IMR-90 (cell line): ENCODE measurements around the gene SLC2A1. TPM values are rescaled to one million over a fixed set of nuclear protein-coding genes. Genes with fewer than 3 reads are reported as not detected.

ENCODE experiments used
- ATAC-seq: fragments of 200-7000 bp; cut with Tn5 transposase; 2 replicates; pipeline ENCODE4 v1.9.1; 2020; ENCODE audit warnings: low read depth, mild to moderate bottlenecking, moderate library complexity
- BruUV-seq: library from RNA; stranded (reverse); fragments of 400-500 nt; replicated peaks from 2 replicates; lab custom pipeline; 2021; lab: Mats Ljungman, UMichigan
- CTCF ChIA-PET: fragments of 300-600 bp; formaldehyde crosslinking; extraction: SDS; loops from one replicate; lab custom pipeline; 2021; ENCODE audit warnings: antibody characterized with exemption; lab: Yijun Ruan, JAX
- POLR2A ChIA-PET: fragments of 300-600 bp; sonication (Branson Sonifier 250); formaldehyde crosslinking; loops from one replicate; lab custom pipeline; 2022; ENCODE audit warnings: antibody characterized with exemption; ENCODE audit not compliant: unreplicated experiment; lab: Charles Lee
- DNase-seq: peaks from one replicate; pipeline ENCODE4 v3.0.0; 2013
- H2AFZ ChIP-seq: replicated peaks from 2 replicates; pipeline ENCODE3; 2013; ENCODE audit warnings: low read length, mild to moderate bottlenecking; ENCODE audit not compliant: poor library complexity
- H2AK5ac ChIP-seq: 2 replicates; pipeline ENCODE4 v1.6.1; 2013; ENCODE audit warnings: low read depth, low read length, inconsistent platforms
- H2AK9ac ChIP-seq: replicated peaks from 2 replicates; pipeline ENCODE3; 2013; ENCODE audit warnings: mild to moderate bottlenecking, low read depth, low read length, moderate library complexity; ENCODE audit not compliant: poor library complexity
- H2BK120ac ChIP-seq: 2 replicates; pipeline ENCODE4 v1.6.1; 2013; ENCODE audit warnings: low read depth, low read length, inconsistent platforms
- H2BK15ac ChIP-seq: 3 replicates; pipeline ENCODE4 v1.6.1; 2013; ENCODE audit warnings: low read depth, low read length, inconsistent platforms
- H2BK20ac ChIP-seq: 2 replicates; pipeline ENCODE4 v1.6.1; 2013; ENCODE audit warnings: low read depth, mild to moderate bottlenecking, inconsistent platforms, low read length, moderate library complexity
- H2BK5ac ChIP-seq: 2 replicates; pipeline ENCODE4 v1.6.1; 2013; ENCODE audit warnings: mild to moderate bottlenecking, low read depth, low read length, inconsistent platforms; ENCODE audit not compliant: poor library complexity, severe bottlenecking
- H3K14ac ChIP-seq: replicated peaks from 2 replicates; pipeline ENCODE4 v1.6.1; 2013; ENCODE audit warnings: low read depth, low read length, inconsistent platforms
- H3K18ac ChIP-seq: 2 replicates; pipeline ENCODE4 v1.6.1; 2013; ENCODE audit warnings: low read depth, low read length, control low read depth
- H3K23ac ChIP-seq: 2 replicates; pipeline ENCODE4 v1.6.1; 2013; ENCODE audit warnings: low read depth, low read length, inconsistent platforms
- H3K27ac ChIP-seq: 2 replicates; pipeline ENCODE4 v1.5.1; 2013; ENCODE audit warnings: mild to moderate bottlenecking, control low read depth, low read length; ENCODE audit not compliant: insufficient read depth
- H3K27me3 ChIP-seq: 2 replicates; pipeline ENCODE4 v1.6.1; 2013; ENCODE audit warnings: low read length; ENCODE audit not compliant: control insufficient read depth, insufficient read depth
- H3K36me3 ChIP-seq: 2 replicates; pipeline ENCODE4 v1.6.1; 2013; ENCODE audit warnings: low read length, mixed read lengths; ENCODE audit not compliant: control insufficient read depth, insufficient read depth
- H3K4ac ChIP-seq: 2 replicates; pipeline ENCODE4 v1.6.1; 2013; ENCODE audit warnings: low read depth, low read length, inconsistent platforms
- H3K4me1 ChIP-seq: 2 replicates; pipeline ENCODE4 v1.6.1; 2013; ENCODE audit warnings: low read length, mixed read lengths; ENCODE audit not compliant: control insufficient read depth, insufficient read depth
- H3K4me2 ChIP-seq: 2 replicates; pipeline ENCODE4 v1.6.1; 2013; ENCODE audit warnings: low read depth, mild to moderate bottlenecking, control low read depth, low read length, moderate library complexity
- H3K4me3 ChIP-seq: 2 replicates; pipeline ENCODE4 v1.5.1; 2013; ENCODE audit warnings: low read depth, mild to moderate bottlenecking, control low read depth, low read length, moderate library complexity; ENCODE audit not compliant: insufficient read depth
- H3K56ac ChIP-seq: 2 replicates; pipeline ENCODE4 v1.6.1; 2013; ENCODE audit warnings: low read length, inconsistent platforms; ENCODE audit not compliant: insufficient read depth; ENCODE audit errors: extremely low read depth
- H3K79me1 ChIP-seq, 2 experiments: 2 replicates each; pipeline ENCODE4 v1.6.1; 2013; ENCODE audit warnings: low read length in 2 of 2, inconsistent platforms in 1 of 2, low read depth in 1 of 2
- H3K9ac ChIP-seq: 2 replicates; pipeline ENCODE4 v1.6.1; 2013; ENCODE audit warnings: low read depth, low read length, control low read depth
- H3K9me1 ChIP-seq: 2 replicates; pipeline ENCODE4 v1.6.1; 2013; ENCODE audit warnings: low read length, inconsistent platforms; ENCODE audit not compliant: insufficient read depth
- H3K9me3 ChIP-seq: 2 replicates; pipeline ENCODE4 v1.6.1; 2013; ENCODE audit warnings: low read length; ENCODE audit not compliant: control insufficient read depth, insufficient read depth
- H4K20me1 ChIP-seq: 2 replicates; pipeline ENCODE4 v1.6.1; 2013; ENCODE audit warnings: low read length, inconsistent platforms; ENCODE audit not compliant: insufficient read depth
- H4K5ac ChIP-seq: 2 replicates; pipeline ENCODE4 v1.6.1; 2013; ENCODE audit warnings: mild to moderate bottlenecking, low read depth, low read length, control low read depth
- H4K8ac ChIP-seq, 2 experiments: 2 replicates each; pipeline ENCODE4 v1.6.1; 2013; ENCODE audit warnings: low read depth in 2 of 2, low read length in 2 of 2, control low read depth in 1 of 2, inconsistent platforms in 1 of 2
- H4K91ac ChIP-seq: 2 replicates; pipeline ENCODE4 v1.6.1; 2013; ENCODE audit warnings: low read depth, low read length, inconsistent platforms; ENCODE audit not compliant: insufficient read depth
- BHLHE40 ChIP-seq: fragments of 150-350 bp; IDR thresholded peaks from 2 replicates; pipeline ENCODE4 v1.6.1; 2016; ENCODE audit warnings: mild to moderate bottlenecking, low read depth, low read length
- CEBPB ChIP-seq: IDR thresholded peaks from 2 replicates; pipeline ENCODE4 v1.6.1; 2012; ENCODE audit warnings: low read depth, low read length, improper control_type of control experiment
- CHD1 ChIP-seq: IDR thresholded peaks from 2 replicates; pipeline ENCODE4 v1.6.1; 2012; ENCODE audit warnings: low read depth, low read length, improper control_type of control experiment
- FOS ChIP-seq: fragments of 150-350 bp; IDR thresholded peaks from 2 replicates; pipeline ENCODE4 v1.6.1; 2016; ENCODE audit warnings: low read depth, low read length
- MAFK ChIP-seq: IDR thresholded peaks from 2 replicates; pipeline ENCODE4 v1.6.1; 2012; ENCODE audit warnings: low read depth, low read length, improper control_type of control experiment
- NFE2L2 ChIP-seq: fragments of 150-350 bp; IDR thresholded peaks from 2 replicates; pipeline ENCODE4 v1.6.1; 2016; ENCODE audit warnings: low read depth, mild to moderate bottlenecking, low read length
- POLR2A ChIP-seq: IDR thresholded peaks from 2 replicates; pipeline ENCODE4 v1.6.1; 2012; ENCODE audit warnings: mild to moderate bottlenecking, low read depth, low read length
- RCOR1 ChIP-seq: IDR thresholded peaks from 2 replicates; pipeline ENCODE4 v1.6.1; 2012; ENCODE audit warnings: mild to moderate bottlenecking, low read length, improper control_type of control experiment; ENCODE audit not compliant: insufficient replicate concordance
- WGBS, 2 experiments: methylation state at CpG; one replicate each; pipeline versions ENCODE4 v1.1.5 to v1.1.7; 2013; ENCODE audit warnings: missing lambda C conversion rate in 2 of 2; ENCODE audit not compliant: insufficient read length in 1 of 2; ENCODE audit errors: extremely low coverage in 2 of 2; 5-methylcytosine and 5-hydroxymethylcytosine counted together
- dilution Hi-C: fragments of 300-500 bp; cut with HindIII; formaldehyde crosslinking; loops from one replicate; pipeline ENCODE4 v1.14.3; 2018; ENCODE audit warnings: low sequenced_read_pairs; ENCODE audit not compliant: unreplicated experiment
- in situ Hi-C: fragments of 300-500 bp; cut with MboI; formaldehyde crosslinking; loops from 3 replicates; pipeline ENCODE4 v1.14.3; 2019; ENCODE audit warnings: low sequenced_read_pairs, inconsistent platforms, mixed read lengths
- intact Hi-C: fragments of 100-400 bp; cut with micrococcal nuclease; formaldehyde crosslinking; loops from 2 replicates; pipeline ENCODE4 v1.10.0; 2022
- polyA plus RNA-seq, 3 experiments: library from polyadenylated mRNA; depleted of rRNA; stranded (reverse); fragments of >200 nt; gene quantifications; 2 replicates each; pipeline ENCODE4 v1.2.3, GENCODE V29; 2012; ENCODE audit warnings: low replicate concordance in 1 of 3
- total RNA-seq: library from RNA; depleted of rRNA; stranded (reverse); fragments of >200 nt; gene quantifications from 2 replicates; pipeline ENCODE4 v1.2.3, GENCODE V29; 2012
- TF ChIP-seq, protein P1 (sequence below): fragments of 150-350 bp; IDR thresholded peaks from 2 replicates; pipeline ENCODE4 v1.6.1; 2016; ENCODE audit warnings: low read depth, mild to moderate bottlenecking, low read length, moderate library complexity, borderline replicate concordance

SLC2A1 gene
- total and polyA plus RNA-seq, 2 of the 4 experiments (the other 2 are of a cell fraction), result 200 to 395 TPM

DNA sequence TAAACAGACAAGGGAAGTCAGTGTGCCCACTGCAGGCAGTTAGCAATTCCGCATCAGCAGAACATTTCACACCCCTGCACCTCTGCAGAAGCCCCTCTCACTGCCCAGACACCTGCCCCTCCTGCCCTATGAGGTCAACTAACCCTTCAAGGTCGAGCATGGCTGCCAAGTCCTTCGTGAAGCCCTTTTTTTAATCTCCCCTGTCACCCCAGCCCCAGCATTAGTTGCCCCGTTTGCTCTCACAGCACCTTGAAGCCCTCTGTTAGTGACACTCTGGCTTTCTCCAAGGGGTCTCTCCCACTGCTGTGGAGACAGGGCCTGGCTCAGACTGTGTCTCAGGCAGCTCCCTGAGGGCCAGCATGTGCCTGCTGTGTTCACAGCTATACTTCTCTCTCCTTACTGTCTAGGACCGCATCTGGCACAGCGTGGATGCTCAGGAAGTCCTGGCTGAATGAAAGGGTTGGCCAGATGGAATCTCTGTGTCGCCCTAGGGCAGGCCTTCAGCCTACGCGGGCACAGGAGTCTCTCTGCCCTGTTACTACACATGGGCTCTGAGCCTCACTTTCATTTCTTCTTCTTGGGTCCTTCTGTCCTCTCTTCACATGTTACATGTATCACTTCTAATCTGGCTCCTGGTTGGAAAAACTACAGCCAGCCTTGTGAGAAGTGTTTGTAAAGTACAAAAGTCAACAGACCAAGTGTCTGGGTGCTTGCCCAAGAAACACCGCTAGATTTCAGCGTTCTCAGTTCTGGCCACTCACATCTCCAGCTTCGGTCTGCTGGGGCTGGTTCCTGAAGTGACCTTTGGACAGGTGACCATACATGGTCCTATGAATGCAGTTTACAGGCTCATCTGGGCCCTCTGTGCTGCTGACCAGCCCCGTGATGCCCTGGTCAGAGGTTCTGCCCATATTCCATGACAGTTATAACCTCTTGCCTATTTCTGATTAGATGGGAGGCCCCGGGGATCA lies 19.7 kb downstream of the SLC2A1 start:
- Histone ChIP-seq H3K27ac (peak overlapping the region; percentile 42), H2AK9ac (peak overlapping the region; percentile 65), H3K4ac (peak overlapping the region; percentile 100), H4K20me1 (peaks cover 65% of the 10 kb centered on the region), H3K27me3 (no peaks in the 10 kb centered on the region), H3K9me1 (peaks cover 71% of the 10 kb centered on the region), H3K4me1 (peaks cover 68% of the 10 kb centered on the region), H3K9ac (peak overlapping the region; percentile 14; the same call in 1 of the 2 replicates), H2BK15ac (peak overlapping the region; percentile 49; the same call in 2 of the 3 replicates), H3K23ac (peak overlapping the region; percentile 61; the same call in 1 of the 2 replicates), H3K14ac (peak overlapping the region; percentile 91), H3K4me2 (no peak overlapping the region), H3K18ac (peak overlapping the region; percentile 27; the same call in 1 of the 2 replicates), H4K5ac (peak overlapping the region; percentile 31; the same call in 1 of the 2 replicates), H2AFZ (no peak overlapping the region), H4K91ac (peak overlapping the region; percentile 82), H3K79me1 (peaks cover 48 to 99% of the 10 kb centered on the region in 2 experiments), H3K9me3 (no peaks in the 10 kb centered on the region), H2BK20ac (peak overlapping the region; percentile 76), H3K36me3 (peaks cover 85% of the 10 kb centered on the region), H3K56ac (no peak overlapping the region), H4K8ac (peak overlapping the region; percentile 21 to 67; a peak in 3 of 4 replicates), H2BK120ac (peak overlapping the region; percentile 99), H2AK5ac (peak overlapping the region; percentile 94), H2BK5ac (peak overlapping the region; percentile 83), H3K4me3 (no peak overlapping the region)
- BruUV-seq, result no TSS peak
- ChIA-PET CTCF (interaction anchor here (2.5 kb wide), 1 partner anchor 135 kb away, joined by 9 read pairs; no protein-coding TSS in a partner anchor), POLR2A (interaction anchor here (0.5 kb wide), 1 partner anchor 18 kb away, joined by 4 read pairs; no protein-coding TSS in a partner anchor)
- ATAC-seq (no peak), DNase-seq (no peak)
- in situ Hi-C loops, result no loop called here
- dilution Hi-C loops, result no loop called here
- TF ChIP-seq BHLHE40 (no peak), MAFK (no peak), NFE2L2 (no peak), POLR2A (no peak), RCOR1 (no peak), FOS (no peak), CEBPB (no peak), CHD1 (no peak)
- TF ChIP-seq, protein P1, sequence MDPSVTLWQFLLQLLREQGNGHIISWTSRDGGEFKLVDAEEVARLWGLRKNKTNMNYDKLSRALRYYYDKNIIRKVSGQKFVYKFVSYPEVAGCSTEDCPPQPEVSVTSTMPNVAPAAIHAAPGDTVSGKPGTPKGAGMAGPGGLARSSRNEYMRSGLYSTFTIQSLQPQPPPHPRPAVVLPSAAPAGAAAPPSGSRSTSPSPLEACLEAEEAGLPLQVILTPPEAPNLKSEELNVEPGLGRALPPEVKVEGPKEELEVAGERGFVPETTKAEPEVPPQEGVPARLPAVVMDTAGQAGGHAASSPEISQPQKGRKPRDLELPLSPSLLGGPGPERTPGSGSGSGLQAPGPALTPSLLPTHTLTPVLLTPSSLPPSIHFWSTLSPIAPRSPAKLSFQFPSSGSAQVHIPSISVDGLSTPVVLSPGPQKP, result no peak
- WGBS, 2 experiments, result 84% methylated on average over 5 of the region's 14 CpGs; no CpG with 5 or more reads in 1 of the 2 experiments
- intact Hi-C loops, result no loop called here
